ENCODE results near the gene PIK3CD.

The PIK3CD gene

DNA sequence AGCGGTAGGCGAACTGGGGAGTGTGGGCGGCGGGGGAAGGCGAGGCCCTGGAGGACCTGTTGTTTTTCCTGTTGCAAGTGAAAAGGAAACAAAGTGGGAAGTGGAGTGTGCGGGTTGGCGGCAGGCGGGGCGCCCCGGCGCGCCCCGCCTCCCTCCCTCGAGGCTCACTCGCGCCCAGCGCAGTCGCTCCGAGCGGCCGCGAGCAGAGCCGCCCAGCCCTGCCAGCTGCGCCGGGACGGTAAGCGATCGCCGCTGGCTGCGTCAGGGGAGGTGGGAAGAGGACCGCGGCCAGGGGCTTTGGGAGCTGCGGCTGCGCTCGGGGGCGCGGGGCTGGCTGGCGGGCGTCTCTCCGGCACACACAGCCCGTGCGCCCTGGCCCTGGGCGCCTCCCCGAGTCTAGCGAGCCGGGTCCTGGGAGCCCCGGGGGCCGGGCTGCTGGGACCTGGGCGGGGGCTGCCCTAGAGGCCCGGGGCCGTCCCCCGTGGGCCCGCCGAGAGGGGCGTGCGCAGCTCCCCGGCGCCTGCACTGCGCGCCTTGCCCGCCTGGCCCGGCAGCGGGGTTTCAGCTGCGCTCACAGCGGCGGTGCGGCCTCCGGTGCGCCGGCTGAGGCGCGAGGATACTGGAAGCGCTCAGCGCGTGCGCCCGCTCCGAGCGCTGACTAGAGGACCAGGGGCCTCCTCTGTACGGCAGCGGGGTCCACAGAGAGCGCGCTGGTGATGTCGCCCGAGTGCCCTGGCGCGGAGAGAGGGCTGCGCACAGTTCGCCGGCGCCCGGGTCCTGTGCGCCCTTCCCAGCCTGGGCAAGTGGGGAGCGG lies at the start of gene PIK3CD:
Gene PIK3CD (plus strand): TSS at position 167 of the 814 bp plus-strand sequence. CDS start 58,725 bp downstream, outside the sequence.
- DNase-seq = peak; percentile 65

DNA sequence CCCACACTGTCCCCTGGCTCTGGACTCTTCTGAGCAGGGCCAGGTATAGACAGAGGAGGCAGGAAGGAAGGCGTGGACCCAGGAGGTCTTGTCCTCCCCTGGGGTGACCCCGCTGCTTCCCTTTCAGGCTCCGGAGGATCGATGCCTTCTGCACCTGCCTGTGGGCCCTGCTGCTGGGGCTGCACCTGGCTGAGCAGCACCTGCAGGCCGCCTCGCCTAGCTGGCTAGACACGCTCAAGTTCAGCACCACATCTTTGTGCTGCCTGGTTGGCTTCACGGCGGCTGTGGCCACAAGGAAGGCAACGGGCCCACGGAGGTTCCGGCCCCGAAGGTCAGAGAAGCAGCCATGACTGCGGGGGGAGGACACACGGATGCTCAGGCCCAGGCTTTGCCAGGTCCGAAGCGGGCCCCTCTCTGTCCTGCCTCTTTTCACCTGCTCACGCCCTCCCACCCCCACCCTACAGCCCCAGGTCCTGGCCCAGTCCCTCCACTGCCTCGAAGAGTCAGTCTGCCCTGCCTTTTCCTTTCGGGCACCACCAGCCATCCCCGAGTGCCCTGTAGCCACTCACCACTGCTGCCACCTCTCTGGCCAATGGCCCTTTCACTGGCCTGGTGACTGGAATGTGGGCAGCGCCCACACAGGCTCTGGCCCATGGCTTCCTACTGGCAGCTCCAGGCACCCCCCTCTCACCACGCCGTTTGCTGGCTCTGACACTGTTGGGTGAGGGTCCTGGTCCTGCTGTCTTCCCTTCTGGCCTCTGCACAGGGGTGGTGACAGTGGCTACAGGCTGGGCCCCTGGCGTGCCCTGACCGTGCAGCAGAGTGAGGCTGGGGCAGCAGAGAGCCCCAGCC lies 49.4 kb upstream of the PIK3CD start:
- no peak for DNase-seq

DNA sequence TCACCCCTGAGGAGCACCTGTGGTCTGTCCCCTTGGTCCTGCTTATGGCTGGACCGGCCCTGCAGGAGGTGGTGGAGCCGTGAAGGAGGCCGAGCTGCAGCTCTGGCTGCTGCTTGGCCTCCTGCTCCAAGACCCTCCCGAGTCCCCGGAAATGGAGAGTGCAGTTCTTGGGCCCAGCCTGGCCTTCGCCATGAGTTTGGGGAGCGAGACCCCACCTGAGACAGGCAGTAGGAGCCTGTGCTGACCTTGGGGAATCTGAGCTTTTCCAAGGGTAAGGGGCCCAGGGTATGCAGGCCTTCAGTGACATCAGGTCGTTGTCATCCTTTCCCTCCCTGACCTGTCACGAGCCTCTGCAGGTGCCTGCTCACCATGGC lies 48.8 kb upstream of the PIK3CD start:
- DNase-seq = no peak

DNA sequence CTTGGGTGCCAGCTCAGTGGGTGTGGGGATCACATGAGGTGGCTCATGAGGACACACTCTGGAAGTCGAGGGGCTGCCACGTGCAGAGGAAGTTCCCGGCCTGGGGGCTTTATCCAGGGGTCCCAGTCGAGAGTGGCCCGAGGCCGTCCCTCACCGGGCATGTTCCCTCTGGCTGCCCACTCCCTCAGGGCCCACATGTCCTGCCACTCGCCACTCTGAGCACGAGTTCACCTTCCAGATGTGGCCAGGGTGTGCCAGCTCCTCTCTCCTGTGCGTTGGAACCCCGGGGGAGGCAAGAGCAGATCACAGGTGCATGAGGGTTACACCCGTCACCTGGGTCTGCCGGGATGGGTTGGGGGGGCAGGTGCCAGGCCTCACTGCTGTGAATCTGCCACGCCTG lies 48.2 kb upstream of the PIK3CD start:
- no peak for DNase-seq

DNA sequence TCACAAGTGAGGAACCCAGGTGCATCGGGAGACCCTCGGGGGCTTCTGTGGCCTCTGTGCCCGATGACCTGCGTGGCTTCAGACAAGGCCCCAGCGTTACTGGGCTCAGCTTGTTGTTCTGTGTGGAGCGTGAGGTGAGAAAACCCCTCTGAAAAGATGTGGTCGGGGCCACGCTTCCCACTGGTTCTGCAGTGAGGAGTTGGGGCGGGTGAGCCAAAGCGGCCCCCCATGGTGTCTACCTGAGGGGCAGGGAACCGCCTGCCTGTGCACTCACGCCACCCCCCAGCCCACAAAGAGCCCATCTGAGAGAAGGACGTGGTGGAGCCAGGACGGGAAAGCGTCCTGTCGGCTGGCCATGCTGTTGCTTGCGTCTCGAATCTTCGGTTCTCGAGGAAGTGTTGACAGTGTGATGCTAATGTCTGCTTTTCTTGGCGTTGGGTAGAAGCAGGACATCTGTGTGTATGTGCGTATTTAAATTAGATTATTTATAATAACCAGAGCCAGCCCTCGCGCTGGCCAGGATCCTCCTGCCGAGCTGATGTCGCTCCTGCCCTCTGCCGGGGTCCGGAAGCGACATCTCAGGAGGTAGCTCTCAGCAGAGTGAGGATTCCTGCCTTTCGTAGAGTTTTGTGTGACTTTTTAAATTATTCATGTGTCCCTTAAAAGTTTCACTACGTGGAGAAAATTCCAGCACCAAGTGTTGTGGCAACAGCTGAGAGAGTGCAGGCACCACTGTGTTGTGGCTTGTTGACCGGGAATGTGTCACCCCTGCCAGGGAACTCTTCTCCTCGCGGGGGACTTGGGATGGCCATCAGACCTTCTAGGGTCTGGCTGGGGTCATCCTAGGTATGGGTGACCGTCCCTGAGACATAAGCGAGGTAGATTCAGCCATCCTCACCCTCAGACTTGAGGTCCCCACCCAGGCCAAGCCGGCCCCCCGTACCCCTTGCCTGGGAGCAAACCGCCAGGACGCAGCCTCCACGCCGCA lies 47.5 kb upstream of the PIK3CD start:
- no peak for DNase-seq

DNA sequence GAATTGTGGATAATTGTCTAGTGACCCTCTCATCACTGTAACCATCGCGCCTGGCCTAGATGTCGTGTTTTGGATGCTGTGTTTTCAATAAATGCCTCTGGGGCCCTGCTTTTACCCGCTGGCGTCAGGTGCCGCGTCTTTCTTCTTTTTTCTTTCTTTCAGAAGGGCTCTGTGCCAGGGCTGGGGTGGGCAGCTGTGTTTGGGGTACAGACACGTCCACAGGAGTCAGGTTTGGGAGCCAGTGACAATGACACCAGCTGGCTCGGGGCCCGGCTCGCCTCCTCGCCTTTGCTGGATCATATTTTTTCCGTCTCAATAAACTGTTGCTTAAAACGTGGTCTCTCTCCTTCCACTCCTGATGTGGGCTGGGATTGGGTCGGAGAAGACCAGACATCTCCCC lies 46.7 kb upstream of the PIK3CD start:
- DNase-seq = no peak

DNA sequence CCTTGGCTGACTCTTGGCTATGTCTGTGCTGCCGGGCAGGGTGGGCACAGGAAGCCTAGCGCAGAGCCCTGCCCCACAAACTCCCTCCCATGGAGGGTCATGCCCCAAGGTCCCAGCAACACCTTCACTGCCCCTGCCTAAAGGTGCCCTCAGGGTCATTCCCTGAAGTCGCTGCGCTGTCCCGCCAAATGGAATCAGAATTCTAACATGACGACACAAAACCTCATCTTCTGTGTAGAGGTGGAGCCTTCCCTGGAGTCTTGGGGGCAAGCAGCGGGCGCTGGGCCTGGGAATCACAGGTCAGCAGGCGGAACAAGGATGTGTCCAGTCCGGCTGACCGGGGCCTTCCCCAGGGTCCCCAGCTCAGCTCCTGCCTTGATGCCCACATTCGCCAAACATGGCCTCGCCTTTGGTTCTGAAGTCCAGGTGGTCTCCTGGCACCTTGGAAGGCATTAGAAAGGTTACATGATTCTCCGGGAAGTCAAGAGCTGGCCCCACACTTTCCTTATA lies 45.5 kb upstream of the PIK3CD start:
- no peak for DNase-seq

DNA sequence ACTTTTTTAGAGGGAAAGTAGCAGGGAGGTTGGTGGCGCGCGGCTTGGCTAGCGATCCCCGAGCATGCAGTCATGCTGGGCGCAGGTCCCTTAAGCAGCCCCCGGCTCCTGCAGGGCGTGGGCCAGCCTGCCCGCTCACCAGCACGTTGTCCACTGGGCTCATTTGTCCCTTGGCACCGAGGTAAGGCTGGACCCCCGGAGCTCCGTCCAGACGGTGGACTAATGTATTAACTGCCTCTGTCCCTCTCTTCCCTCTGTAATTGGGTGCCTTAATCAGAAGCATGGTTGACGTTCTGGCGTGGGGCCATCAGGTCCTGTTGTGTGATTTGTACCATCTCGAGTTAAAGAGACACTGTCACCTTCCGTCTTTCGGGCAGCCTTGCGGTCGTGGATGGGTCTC lies 45.1 kb upstream of the PIK3CD start:
- no peak for DNase-seq

DNA sequence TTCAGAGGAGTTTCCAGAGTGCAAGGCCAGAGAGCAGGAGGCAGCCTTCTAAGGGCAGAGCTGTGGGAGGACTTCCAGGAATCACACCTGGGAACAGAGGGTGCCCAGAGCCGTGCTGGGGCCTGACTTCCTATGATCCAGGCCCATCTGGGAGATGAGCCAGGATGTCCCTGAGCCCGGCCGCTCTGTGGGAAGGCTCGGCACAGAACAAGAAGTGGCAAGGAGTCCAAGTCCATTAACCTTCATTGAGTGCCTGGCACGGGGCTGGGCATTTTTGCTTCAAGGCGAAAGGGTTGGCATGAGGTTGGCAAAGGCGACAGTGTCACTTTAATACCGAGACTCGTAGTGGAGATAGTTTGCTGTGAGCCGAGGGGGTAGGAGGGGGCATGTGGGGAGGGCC lies 44.6 kb upstream of the PIK3CD start:
- DNase-seq = no peak

DNA sequence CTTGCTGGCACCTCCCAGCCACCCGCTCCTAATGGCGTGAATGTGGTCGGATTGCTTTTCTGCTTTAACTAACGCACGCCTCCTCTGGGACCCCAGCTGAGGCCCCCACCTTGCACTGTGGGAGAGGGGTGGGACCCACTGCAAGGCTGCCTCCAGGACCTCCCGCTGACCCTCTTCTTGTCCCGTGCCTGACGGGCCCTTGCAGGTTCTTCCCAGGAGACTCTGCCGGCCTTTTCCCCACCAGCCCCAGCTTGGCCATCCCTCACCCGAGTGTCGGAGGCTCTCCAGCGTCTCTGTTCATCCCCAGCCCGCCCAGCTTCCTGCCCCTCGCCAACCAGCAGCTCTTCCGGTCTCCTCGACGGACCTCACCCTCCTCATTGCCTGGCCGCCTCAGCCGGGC lies 44.2 kb upstream of the PIK3CD start:
- DNase-seq = no peak

DNA sequence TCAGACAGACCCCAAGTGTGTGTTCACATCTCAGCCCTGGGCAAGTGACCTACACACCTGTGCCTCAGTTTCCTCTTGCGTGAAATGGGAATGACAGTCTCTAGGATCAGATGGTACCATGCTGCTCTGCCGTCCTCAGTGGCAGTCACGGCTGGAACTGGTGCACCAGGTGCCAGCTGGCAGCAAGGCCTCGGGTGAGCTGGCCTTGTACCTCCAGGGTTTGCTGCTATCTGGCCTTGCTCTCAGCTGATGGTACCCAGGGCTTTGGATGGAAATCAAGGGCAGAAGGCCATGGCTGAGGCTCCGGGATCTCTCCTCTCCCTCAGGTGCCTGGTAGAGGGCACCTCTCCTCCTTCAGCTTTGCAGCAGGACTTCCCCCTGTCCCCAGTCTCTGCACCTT lies 41.5 kb upstream of the PIK3CD start:
- DNase-seq = no peak

DNA sequence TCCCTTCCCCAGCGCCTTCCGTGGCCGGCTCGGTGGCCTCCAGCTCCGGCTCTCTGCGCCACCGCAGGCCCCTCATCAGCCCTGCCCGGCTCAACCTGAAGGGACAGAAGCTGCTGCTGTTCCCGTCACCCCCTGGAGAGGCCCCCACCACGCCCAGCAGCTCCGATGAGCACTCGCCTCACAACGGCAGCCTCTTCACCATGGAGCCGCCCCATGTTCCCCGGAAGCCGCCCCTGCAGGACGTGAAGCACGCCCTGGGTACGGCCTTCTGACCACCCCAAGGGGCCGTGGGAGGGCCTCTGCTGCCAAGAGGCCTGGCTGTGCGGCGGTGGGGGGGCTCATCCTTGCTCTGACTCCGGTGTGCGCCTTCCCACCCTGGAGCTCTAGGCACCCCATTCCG lies 41.0 kb upstream of the PIK3CD start:
- no peak for DNase-seq

DNA sequence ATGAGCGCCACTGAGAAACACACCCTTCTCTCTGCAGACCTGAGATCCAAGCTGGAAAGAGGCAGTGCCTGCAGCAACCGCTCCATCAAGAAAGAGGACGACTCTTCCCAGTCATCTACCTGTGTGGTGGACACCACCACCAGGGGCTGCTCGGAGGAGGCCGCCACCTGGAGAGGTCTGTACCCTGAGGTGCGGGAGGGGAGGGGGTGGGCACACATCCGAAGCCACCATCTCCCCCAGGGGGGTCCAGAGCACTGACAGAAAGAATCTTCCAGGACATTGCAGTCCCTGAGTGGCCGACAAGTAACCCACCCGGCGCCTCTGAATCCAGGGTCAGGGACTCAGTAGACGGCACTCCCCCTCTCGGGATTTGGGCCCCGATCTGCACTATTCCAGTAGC lies 39.8 kb upstream of the PIK3CD start:
- DNase-seq = no peak

DNA sequence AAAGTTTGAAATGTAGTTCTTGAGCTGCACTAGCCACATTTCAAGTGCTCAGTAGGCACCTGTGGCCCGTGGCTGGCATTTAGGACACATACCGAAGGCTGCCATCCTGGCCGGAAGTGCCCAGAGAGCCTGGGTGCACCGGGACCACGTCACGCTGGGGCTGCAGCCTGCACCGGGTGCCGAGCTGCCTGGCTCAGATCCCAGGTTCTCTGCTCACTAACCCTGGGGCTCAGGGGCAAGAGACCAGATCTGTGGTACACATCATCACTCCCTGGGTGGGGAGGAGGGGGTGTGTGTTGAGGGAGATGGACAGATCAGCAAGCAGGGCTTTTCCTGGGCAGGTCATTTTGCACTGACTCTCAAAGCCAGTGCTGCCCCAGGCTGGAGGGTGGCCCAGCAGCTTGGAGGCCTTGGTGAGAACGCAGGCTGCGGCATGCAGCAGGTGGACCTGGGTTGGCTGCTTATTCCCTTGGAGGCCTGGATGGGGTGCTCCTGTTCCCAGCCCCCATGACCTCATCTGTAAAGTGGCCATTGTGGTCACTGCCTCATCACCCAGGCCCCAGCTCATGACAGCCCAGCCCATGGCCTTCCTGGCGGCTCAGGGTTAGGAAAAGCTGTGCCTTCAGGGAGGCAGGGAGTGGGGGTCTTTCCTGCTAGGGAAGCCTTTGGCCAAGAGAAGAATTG lies 39.2 kb upstream of the PIK3CD start:
- DNase-seq = no peak

DNA sequence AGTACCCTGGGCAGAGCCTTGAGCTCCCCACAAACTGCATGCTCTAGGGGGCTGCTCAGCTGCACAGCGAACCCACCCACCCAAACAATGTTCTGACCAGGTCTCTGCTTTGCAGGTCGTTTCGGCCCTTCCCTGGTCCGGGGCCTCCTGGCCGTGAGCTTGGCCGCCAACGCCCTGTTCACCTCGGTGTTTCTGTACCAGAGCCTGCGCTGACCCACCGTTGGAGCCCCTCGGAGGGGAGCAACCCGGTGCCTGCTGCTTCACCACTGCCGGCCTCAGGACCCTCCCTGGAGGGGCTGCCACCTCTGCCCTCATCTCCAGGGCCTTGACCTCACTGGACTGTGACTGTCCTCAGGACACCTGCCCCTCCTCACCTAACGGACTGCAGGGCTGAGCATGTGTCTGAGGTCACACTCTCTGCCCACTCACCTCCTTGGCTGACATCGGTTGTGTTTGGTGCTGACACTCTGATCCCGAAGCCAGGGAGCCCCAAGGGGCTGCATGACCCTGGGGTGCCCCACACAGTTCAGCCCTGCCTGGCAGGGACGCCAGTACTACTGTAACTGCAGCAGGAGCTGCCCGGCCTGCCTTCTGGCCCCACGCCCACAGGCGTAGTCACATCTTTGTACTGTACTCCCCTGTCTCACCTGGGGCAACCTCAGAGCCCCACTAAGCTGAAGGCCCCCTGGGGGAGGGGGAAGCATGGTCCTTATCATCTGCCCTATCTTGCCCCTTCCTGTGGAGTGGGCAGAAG lies 38.5 kb upstream of the PIK3CD start:
- DNase-seq = no peak

DNA sequence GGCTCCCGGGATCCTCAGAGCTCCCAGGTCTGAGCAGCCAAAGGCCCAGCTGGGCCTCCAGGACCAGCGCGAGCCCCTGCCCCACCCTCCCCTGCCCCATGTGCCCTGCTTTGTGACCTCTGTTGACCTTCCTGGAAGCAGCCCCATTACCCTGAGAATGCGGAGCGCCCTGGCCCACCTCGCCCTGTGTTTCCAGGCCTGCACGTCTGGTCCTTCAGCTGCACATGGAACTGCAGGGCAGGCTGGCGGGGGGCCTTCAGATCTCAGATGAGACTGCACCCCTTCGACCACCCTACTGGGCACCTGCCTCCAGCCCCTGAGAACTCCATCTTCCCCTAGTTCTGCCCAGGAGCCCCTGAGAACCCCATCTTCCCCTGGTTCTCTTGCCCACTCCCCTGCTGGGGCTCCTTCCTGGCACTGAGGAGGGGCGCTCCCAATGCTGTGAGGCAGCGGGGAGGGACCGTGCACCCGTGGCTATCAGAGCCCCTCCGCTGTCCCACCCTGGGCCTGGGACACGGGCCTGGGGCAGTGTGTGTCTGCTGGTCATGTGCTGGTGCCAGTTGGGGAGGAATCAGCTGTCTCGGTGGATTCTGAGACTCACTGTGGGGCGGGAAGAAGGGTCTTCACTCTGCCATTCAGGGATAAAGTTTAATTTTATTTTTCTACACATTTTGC lies 37.8 kb upstream of the PIK3CD start:
- no peak for DNase-seq

DNA sequence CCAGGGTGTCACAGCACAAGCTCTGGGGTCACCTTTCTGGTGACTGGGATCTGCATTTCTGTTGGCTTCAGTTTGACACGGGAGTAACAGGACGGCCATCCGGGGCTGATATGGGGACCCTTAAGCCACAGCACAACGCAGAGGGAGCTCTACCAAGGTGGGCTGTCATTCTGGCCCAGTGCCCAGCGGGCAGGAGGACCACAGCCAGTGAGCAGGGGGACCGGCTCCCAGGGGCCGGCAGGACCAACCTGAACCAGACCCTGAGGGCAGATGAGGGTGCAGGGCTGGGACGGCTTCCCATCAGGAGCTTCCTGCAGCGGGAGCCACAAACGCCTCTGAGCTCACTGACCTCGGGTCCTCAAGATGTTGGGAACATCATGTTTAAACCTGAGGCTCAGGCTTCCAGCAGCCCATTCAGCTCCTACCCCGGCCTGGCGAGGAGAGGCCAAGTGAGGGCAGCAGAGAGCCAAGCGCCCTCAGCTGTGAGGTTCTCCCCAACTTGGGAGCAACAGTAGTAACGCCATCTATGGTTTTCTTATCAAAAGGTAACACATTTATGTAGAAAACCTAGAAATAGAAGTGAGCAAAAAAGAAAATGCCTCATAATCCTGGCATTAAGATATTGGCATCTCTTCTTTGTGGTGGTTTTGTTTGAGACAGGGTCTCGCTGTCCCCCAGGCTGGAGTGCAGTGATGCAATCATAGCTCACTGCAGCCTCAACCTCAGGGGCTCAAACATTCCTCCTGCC lies 36.0 kb upstream of the PIK3CD start:
- DNase-seq = peak; percentile 66

DNA sequence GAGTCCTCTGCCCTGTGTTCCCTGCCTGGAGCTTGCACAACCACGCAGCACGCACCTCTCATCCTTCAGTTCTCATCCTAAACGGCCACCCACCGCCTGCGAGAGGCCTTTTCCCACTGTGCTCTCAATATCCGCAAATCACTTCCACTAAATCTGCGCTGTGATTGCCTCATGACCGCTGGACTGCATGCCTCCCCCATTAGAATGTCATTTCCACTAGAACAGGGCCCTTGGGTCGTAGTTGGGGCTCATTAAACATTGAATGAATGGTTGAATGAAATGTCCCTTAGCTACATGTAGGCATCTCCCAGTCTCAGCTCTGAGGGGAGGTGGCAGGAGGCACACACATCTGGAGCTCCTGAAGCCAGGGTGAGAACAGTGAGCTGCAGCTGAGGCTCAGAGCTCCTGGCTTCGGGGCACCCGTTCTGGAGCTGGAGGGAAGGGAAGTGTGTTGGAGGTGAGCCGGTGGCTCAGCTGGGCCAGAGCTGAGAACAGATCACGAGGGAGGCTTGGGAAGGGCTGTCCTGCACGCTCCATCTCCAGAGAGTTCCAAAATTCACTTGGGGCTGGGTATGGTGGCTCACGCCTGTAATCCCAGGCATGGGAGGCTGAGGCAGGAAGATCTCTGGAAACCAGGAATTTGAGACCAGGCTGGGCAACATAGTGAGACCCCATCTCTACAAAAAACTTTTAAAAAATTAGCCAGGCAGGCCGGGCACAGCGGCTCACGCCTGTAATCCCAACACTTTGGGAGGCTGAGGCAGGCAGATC lies 32.4 kb upstream of the PIK3CD start:
- DNase-seq = no peak

DNA sequence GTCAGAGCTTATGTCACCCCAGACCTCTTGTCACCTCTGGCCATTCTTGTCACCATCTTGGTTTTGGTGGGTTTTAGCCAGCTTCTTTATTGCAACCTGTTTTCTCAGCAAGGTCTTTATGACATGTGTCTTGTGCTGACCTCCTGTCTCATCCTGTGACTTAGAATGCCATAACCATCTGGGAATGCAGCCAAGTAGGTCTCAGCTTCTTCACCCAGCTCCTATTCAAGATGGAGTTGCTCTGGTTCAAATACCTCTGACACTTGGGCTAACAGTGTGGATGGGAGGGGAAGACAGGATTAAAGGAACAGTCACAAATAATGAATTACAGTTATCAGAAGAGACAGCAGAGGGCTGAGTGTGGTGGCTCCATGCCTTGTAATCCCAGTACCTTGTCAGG lies 30.5 kb upstream of the PIK3CD start:
- no peak for DNase-seq
